Right renal pelvis (tissue), 4 donors: ENCODE results near the gene SOCS3. TPM values are rescaled to one million over a fixed set of nuclear protein-coding genes. Genes with fewer than 3 reads are reported as not detected.

Source experiments
- DNase-seq, 4 donors: peaks; one replicate each; pipeline ENCODE4 v3.0.0-alpha.2; 2013; ENCODE audit warnings: low read depth in 4 of 4, low spot score in 3 of 4, missing footprints in 1 of 4
- polyA plus RNA-seq, 4 donors: library from polyadenylated mRNA; unstranded; fragments of 120-200 nt; gene quantifications; one replicate each; pipeline ENCODE4 v1.2.1, GENCODE V29; 2013; ENCODE audit not compliant: insufficient read length in 4 of 4

SOCS3 gene, protein sequence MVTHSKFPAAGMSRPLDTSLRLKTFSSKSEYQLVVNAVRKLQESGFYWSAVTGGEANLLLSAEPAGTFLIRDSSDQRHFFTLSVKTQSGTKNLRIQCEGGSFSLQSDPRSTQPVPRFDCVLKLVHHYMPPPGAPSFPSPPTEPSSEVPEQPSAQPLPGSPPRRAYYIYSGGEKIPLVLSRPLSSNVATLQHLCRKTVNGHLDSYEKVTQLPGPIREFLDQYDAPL
- 10 to 100 TPM in 3 of 4 donors, 1 to 10 TPM in 1; 9.7 to 26.8 (median 12.1) TPM for polyA plus RNA-seq

DNA sequence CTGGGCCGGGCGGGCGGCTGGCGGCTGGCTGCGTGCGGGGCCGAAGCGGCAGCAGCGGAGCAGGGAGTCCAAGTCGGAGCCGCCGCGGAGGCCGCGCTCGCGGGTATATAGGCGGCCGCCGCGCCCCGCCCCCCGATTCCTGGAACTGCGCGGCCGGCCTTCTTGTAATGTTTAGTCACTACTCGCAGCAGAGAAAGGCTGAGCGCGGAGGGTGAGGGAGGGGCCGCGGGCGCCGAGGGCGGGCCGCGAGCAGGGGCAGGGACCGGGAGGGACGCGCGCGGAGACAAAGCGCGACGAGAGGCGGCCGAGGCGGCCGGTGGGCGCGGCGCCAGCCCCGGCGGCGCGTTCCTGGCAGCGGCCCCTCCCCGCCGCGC, at the start of gene SOCS3:
SOCS3 (minus strand) TSS at position 81 of the 374 bp plus-strand sequence. CDS start 982 bp downstream, outside the sequence.
- DNase-seq = peak in 3 of 4 donors; percentile 86 to 91 (median 89)

DNA sequence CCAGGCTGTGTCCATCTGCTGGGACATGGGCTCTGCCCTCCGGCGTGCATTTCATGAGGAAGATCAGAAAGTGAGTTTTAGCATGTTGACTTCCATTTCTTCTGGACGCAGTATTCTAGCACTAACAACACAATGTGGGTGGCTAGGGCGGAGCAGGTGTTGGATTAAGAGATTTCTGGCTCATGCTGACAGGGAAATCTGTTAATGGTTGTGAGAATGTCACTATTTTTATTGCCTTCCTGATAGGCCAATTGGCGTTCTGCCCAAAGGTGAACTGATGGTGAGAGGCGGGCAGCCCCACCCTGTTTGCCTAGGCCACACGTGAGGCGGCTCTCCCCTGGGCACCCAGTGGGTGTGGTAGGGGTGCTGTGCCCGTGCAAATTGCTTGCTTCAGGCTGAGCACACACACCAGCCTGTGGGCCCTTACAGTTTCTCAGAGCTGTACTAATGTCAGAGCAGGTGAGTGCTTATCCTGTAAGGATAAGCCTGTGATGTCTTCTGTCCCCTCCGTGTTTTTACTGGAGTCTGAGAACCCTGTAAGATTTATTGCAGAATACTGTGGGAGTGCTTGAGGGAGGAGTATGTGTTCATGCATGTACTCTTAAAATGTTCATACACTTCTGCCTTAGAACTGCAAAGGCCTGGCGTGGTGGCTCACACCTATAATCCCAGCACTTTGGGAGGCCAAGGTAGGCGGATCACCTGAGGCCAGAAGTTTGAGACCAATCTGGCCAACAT, 49.5 kb upstream of the SOCS3 start:
- DNase-seq = no peak

DNA sequence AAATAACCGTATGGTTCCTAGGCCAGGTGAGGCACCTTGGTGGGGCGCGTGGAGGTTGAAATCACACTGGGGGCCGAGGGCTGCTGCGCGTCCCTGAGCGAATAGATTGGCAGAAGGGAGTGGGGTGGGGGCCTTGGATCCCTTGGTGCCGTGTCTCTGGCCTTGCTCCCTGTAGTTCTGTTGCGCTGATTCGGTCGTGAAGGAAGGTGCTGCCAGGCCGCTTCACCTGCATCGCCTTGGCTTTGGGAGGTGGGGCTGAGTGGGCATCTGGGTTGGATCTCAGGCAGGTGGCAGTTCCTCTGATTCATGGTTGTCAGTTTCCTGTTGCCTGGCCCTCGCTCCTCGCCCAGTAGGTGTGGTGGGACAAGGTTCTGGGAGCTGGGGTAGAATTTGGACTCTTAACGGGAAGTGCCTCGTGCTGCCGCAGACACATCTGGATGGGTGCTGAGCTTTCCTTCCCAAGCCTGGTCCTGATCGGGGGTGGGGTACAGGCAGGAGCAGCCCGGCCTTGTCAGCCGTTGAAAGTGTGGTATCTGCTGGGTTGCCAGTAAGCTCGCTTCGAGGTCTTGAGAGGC, 48.7 kb upstream of the SOCS3 start:
- DNase-seq = no peak

DNA sequence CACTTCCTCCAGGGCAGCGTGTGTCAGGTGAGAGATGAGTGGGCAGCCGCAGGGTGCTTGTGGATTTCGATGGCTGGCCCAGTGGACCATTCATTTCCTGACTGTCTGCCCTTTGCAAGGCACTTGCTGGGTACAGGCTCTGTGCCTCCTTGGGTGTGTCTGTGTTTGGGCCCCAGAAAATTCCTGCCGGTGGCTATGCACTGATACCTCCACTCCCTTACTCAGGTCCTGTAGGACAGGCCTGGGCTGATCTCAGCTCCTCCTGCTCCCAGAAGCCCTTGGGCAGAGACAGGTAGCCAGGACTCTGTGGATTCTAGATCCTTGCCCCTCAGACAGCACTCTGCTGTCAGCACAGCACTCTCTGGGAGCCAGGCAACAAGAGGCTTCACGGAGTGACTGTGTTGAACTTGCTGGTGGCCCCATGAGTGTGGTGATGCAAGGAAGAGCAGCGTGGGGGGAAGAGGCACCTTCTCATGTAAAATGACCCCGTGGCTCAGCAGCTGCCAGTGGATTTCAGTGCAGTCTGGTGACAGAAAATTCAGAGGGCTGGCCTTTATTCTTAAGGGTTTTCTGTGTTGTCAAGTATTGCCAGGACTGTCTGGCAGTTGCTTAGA, 47.6 kb upstream of the SOCS3 start:
- no peak for DNase-seq

DNA sequence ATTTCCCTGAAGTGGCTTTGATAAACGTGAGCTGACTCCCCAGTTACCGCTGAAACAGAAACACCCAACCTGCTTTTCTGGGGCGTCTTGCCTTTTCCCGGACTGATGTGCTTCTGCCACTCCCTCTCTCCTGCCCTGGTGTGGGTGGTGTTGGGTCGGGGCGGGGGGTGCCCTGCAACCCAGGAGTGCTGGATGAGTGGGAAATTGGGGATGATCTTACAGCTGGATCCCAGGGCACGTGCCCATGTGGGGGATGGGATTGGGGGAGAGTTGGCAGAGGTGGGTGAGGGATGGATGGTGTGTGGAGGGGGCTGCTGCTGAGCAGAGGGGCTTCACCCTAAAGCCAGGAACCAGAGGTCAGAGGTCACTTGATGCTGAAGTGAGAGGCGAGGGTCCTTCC, 47.0 kb upstream of the SOCS3 start:
- no peak for DNase-seq

DNA sequence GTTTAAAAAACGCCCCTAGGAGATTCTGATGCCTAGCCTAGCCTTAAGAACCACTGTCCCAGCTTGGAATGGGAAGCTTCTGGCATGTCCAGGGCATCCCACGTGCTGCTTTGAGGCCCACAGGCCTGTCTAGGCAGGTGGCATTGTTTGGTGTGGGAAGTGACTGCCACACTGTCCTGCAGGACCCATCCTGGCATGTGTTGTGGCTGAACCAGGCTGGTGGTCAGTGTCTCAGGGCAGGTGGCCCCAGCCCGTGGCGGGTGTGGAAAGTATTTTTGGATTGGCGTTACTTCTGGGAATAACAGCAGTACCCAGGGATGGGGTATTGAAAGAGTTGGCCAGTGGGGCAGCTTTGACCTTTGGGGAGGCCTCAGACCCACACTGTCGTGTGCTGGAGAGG, 46.5 kb upstream of the SOCS3 start:
- no peak for DNase-seq

DNA sequence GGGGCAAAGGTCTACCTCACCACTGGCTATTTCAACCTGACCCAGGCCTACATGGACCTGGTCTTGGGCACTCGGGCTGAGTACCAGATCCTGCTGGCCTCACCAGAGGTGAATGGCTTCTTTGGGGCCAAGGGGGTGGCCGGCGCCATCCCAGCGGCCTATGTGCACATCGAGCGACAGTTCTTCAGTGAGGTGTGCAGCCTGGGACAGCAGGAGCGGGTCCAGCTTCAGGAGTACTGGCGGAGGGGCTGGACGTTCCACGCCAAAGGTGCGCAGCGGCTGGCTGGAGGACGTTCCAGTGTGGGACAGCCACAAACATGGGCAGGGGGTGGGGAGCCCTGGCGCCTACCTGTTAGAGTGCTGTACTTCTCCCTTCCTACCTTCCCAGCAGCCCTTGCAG, 43.9 kb upstream of the SOCS3 start:
- no peak for DNase-seq

DNA sequence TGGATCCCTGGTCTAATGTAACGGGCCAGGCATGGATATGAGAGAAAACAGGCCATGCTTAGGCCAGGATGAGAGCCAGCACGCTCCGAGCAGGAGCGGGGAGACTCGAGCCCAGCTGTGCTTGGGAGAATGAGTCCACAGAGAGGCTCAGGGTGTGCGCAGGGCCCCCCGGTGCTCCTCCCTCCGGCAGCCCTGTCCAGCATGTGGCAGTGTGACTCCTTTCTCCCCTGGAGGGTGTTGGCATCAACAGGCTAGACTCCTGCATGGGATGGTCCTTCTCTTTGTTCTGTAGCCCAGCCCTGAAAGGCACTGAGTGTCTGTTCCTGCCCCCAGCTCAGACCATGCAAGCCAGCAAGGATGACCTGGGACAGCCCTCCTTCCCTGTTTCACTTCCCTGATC, 42.0 kb upstream of the SOCS3 start:
- no peak for DNase-seq

DNA sequence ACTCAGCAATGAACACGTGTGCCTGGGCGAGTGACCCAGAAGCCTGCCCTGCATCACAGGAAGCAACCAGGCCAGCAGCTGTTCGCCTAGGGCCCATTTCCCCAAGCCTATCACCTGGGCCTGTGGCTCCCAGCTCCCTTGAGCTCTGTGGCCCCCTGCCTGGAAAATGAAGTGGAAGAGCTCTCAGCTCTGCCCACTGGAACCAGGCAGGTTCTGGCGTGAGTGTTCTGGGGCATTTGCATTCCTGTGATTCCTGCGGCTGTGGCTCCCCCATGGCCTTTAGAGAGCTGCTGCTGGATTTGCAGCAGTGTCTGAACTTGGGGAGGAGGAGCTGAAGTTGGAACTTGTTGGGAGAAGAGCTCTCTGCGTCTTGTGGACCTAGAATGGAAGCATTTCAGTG, 41.4 kb upstream of the SOCS3 start:
- no peak for DNase-seq

DNA sequence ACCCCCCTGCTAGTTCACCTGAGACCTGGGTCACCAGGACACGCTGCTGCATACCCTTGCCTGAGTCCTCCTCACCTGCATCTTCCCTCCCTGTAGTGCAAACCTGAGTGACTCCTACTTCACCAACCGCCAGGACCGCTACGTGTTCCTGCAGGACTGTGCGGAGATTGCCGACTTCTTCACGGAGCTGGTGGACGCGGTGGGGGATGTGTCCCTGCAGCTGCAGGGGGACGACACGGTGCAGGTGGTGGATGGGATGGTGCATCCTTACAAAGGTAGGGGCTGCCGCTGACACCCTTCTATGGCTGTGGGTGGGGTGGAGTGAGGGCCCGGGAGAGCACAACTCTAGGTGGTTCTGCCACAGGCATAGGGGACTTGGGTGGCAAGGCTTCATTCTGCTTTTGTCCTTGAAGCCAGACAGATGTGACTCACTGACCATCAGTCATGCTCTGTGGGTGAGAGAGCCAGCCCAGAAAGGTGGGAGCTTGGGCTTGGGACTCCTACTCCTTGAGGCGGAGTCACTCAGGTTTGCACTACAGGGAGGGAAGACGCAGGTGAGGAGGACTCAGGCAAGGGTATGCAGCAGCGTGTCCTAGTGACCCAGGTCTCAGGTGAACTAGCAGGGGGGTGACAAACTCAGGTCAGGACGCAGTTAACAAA, 40.8 kb upstream of the SOCS3 start:
- no peak for DNase-seq

DNA sequence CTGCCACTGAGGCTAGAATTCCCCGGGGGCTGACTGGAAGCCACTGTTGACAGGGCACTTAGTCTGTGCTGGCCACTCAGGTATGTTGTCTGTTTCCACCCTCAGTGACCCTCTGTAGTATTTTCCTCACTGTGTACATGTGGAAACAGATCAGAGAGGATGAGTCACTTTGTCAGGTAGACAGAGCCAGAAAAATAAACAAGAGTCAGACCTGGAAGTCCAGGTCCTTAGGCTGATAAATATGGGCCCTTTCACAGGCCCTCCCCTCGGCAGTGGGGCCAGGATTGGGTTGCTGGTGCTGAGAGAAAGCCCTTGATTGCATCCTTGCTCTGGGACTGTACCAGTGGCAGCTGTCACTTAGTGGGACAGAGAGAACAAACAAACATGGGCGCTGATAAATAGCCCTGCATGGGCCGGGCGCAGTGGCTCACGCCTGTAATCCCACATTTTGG, 39.8 kb upstream of the SOCS3 start:
- no peak for DNase-seq

DNA sequence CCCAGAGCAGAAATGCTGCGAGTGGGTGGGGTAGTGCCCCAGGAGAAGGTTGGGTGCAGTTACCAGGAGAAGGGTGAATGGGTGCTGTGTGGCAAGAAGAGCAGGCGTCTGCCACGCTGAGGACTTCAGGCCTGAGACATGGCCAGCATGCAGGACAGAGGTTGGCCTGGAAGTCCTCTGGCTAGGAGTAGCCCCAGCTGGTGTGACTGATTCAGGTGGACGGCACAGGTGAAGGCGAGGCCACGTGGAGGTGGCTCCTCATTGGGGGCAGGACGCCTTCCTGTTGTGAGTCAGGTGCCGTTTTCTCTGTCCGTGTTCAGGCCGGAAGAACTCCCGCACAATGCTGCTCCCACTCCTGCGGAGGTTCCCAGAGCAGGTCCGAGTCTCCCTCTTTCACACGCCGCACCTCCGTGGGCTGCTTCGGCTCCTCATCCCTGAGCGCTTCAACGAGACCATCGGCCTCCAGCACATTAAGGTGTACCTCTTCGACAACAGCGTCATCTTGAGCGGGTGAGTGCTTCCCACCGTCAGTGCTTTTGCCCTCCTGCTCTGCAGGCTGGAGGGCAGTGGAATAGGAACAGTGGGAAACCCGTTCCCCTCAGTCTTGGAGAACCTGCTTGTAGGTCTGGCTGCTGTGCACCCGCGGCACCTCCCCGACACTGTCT, 39.3 kb upstream of the SOCS3 start:
- DNase-seq = no peak

DNA sequence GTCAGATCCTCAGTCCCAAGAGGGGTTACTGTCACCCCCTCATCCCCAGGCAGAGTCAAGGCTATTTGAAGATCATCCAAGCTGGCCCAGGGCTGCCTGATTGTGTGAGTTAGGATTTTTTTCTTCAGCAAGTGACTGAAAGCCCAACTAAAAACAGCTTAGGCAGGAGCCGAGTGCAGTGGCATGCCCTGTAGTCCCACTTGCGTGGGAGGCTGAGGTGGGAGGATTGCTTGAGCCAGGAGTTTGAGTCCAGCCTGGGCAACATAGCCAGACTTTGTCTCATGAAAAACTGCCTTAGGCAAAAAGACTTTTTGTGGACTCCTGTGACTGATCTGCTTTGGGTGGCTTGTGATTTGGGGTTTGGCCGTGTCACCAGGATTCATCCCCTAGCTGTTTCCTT, 38.5 kb upstream of the SOCS3 start:
- no peak for DNase-seq

DNA sequence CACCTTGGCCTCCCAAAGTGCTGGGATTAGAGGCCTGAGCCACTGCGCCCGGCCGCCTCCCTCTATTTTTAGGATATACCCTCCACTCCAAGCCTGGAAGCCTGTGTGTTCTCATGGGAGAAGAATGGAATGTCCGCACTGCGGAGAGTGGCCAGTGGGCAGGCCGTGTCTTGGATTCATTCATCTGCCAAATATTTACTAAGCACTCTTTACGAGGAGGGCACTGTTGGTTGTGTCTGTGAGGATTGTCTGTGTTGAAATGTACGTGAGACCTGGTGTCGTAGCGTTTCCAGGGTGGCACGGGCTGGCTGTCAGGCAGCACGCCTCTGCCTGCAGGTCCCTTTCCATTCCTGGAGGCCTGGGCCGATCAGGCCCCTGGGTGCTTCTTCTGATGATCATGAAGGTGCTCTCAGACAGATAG, 37.8 kb upstream of the SOCS3 start:
- no peak for DNase-seq

DNA sequence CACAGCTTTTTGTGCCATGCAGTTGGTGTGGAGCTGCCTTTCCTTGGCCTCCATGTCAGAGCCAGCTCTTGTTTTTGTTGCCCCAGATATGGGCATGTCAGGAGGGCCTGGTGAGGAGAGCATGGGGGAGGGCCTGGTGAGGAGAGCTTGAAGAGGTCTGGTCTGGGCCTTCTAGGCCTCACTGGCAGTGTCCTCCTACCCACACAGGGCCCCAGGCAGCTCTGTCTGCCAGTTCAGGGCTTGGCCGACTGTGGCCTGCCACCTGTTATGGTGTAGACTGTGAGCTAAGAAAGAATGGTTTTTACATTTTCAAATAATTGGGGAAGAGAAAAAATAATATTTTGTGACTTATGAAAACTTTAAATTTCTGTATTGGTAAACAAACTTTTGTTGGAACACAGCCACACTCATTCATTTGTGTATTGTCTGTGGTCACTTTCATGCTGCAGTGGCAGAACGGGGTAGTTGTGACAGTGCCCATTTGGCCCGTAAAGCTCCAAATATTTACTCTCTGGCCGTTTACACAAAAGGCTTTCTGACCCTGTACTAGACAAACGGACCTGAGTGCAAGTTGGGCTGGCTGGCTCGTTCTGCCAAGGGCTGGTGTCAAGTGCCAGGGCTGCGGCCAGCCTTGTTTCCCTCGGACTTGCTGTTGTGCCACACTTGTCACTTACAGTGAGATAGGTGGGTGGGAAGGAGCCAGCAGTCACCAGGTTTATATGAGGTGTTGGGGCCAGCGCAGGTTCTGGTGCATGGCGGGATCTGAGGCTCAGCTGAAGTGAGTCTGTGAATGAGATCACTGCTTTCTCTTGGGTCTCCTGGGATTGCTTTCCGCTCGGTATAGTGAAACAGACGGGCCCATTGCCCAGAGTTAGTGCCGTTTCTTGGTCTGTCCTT, 36.8 kb upstream of the SOCS3 start:
- no peak for DNase-seq

DNA sequence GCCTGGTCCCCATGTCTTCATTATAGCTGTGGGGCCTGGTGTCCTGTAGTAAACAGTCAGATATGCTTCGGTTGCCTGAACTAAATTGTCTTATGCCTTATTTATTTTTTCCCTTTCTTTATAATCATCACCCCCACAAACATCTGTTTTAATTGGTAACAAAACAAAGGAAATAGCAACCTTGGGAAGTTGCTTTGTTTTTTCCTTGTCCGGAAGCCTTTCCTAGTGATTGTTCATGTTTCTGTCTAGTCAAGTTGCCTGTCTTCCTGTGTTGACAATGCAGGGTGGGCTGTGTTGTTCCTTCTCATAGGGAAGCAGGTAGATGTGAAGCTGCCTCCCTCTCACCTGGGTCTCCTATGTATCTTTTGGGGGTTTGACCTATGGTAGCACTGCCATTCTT, 35.3 kb upstream of the SOCS3 start:
- DNase-seq = no peak

DNA sequence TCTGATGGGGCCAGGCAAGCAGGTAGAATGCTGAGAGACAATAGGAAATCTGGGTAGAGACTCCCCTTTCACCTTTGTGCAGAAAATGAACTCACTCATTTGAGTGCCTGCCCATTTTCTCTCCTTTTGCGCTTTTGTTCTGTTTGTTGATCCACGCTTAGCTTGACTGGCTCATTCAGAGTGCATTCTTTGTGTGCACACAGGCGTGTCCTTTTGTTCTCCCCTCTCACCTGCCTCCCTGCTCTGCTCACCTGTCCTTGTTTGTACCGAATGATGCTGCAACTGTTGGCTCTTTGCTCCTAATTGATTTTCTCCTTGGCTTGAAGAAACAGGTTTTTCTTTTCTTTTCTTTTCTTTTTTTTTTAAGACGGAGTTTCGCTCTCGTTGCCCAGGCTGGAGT, 34.3 kb upstream of the SOCS3 start:
- no peak for DNase-seq

DNA sequence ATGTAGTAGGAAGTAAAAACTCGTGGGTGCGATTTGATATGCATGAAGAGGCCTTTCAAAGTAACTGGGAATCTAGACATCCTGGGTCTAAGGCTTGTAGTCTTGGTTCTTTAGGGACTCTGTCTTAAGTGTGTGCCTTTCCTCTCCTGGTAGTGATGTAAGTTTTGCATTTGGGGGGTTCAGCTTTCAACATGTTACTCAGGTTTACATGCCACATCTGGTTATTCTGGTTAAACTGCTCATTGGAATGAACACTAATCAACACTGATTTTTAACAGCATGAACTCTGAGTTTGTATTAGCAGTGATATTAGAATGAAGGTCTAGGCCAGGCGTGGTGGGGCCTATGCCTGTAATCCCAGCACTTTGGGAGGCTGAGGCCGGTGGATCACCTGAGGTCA, 33.7 kb upstream of the SOCS3 start:
- DNase-seq = no peak

DNA sequence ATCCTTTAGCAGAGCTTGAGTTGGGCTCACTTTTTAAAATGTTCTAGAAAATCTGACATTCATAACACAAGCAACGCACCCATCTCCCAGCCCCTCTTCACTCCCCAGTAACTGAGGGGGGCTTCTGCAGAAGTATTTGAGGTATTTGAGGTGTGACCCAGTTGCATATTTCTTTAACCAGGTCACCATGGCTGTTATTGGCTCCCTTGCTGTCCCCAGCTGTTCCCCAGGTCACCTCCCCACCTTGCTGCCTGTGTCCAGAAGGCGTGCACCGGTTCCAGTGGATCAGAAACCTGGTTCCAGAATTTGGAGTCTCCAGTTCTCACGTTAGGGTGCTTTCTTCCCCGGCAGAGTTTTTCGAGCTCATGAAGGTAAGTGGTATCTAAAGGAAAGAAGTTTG, 32.4 kb upstream of the SOCS3 start:
- DNase-seq = no peak
